ENCODE measurements around the gene FAM222A. TPM values are rescaled to one million over a fixed set of nuclear protein-coding genes. Genes with fewer than 3 reads are reported as not detected.
A peak's percentile ranks its signal among the peaks of the same experiment; 100 is the strongest.

FAM222A gene
- total RNA-seq, 1 experiment from 2014 or later = 18.0 TPM

GRCh38 chr12:109670731-109671130 is 42.9 kb upstream of the FAM222A start:
- no peaks in the 10 kb centered on the region for H3K9me3 ChIP-seq
- Mint-ChIP-seq H3K9me3 (ENCODE audit: unreplicated experiment) (no peaks in the 10 kb centered on the region), H3K4me3 (ENCODE audit: unreplicated experiment) (no peak overlapping the region), H3K27me3 (ENCODE audit: insufficient read depth, unreplicated experiment) (no peaks in the 10 kb centered on the region), H3K4me1 (ENCODE audit: low read depth, unreplicated experiment) (no peaks in the 10 kb centered on the region), H3K36me3 (ENCODE audit: insufficient read depth, unreplicated experiment) (no peaks in the 10 kb centered on the region), H3K27ac (ENCODE audit: unreplicated experiment) (no peak overlapping the region)
- H3K36me3 ChIP-seq (ENCODE audit: control insufficient read depth, insufficient read depth, low read length) = no peaks in the 10 kb centered on the region
- no peak for TF ChIP-seq CTCF (IDR thresholded peaks at IDR 0.05; ENCODE audit: insufficient read depth in 1 of 2, low read depth in 1 of 2, low read length in 1 of 2, severe bottlenecking in 1 of 2, unreplicated experiment in 1 of 2)
- intact Hi-C loops (cut with micrococcal nuclease; ENCODE audit: unreplicated experiment) = no loop called here
- no peak overlapping the region for H3K4me3 ChIP-seq (ENCODE audit: low read depth, low read length)
- BruUV-seq (replicated peaks) = no TSS peak
- CTCF ChIA-PET = no interaction called here
- POLR2A ChIA-PET = no interaction called here
- H3K4me1 ChIP-seq = no peaks in the 10 kb centered on the region
- DNase-seq = no peak
- H3K27me3 ChIP-seq (replicated peaks; ENCODE audit: control insufficient read depth, insufficient read depth, low read length) = no peaks in the 10 kb centered on the region

- ChIA-PET POLR2A (no interaction called here), CTCF (no interaction called here)
- Histone ChIP-seq H3K36me3 (ENCODE audit: control insufficient read depth, insufficient read depth, low read length) (no peaks in the 10 kb centered on the region), H3K27me3 (replicated peaks; ENCODE audit: control insufficient read depth, insufficient read depth, low read length) (no peaks in the 10 kb centered on the region), H3K4me3 (ENCODE audit: low read depth, low read length) (no peak overlapping the region), H3K4me1 (no peaks in the 10 kb centered on the region), H3K9me3 (no peaks in the 10 kb centered on the region)
- Mint-ChIP-seq H3K27ac (ENCODE audit: unreplicated experiment) (no peak overlapping the region), H3K4me3 (ENCODE audit: unreplicated experiment) (no peak overlapping the region), H3K36me3 (ENCODE audit: insufficient read depth, unreplicated experiment) (no peaks in the 10 kb centered on the region), H3K27me3 (ENCODE audit: insufficient read depth, unreplicated experiment) (no peaks in the 10 kb centered on the region), H3K9me3 (ENCODE audit: unreplicated experiment) (no peaks in the 10 kb centered on the region), H3K4me1 (ENCODE audit: low read depth, unreplicated experiment) (no peaks in the 10 kb centered on the region)
- no peak for TF ChIP-seq CTCF (IDR thresholded peaks at IDR 0.05; ENCODE audit: insufficient read depth in 1 of 2, low read depth in 1 of 2, low read length in 1 of 2, severe bottlenecking in 1 of 2, unreplicated experiment in 1 of 2)
- intact Hi-C loops (cut with micrococcal nuclease; ENCODE audit: unreplicated experiment) = no loop called here
- BruUV-seq (replicated peaks) = no TSS peak
- no peak for DNase-seq
Observed at GRCh38 chr12:109671502-109671901, 42.1 kb upstream of the FAM222A start.

GRCh38 chr12:109673379-109673778 is 40.2 kb upstream of the FAM222A start:
- intact Hi-C loops (cut with micrococcal nuclease; ENCODE audit: unreplicated experiment) = no loop called here
- H3K4me3 ChIP-seq (ENCODE audit: low read depth, low read length) = no peak overlapping the region
- no TSS peak for BruUV-seq (replicated peaks)
- H3K4me1 ChIP-seq = 0 out of 2 replicates have a peak, but pooled peaks cover under 1% of the 10 kb centered on the region
- peak overlapping the region; percentile 46 for H3K27ac Mint-ChIP-seq (ENCODE audit: unreplicated experiment)
- ChIA-PET CTCF (no interaction called here), POLR2A (no interaction called here)
- H3K27me3 ChIP-seq (replicated peaks; ENCODE audit: control insufficient read depth, insufficient read depth, low read length) = no peaks in the 10 kb centered on the region
- no peaks in the 10 kb centered on the region for H3K27me3 Mint-ChIP-seq (ENCODE audit: insufficient read depth, unreplicated experiment)
- no peak overlapping the region for H3K4me3 Mint-ChIP-seq (ENCODE audit: unreplicated experiment)
- no peak for TF ChIP-seq CTCF (IDR thresholded peaks at IDR 0.05; ENCODE audit: insufficient read depth in 1 of 2, low read depth in 1 of 2, low read length in 1 of 2, severe bottlenecking in 1 of 2, unreplicated experiment in 1 of 2)
- no peaks in the 10 kb centered on the region for H3K36me3 Mint-ChIP-seq (ENCODE audit: insufficient read depth, unreplicated experiment)
- H3K9me3 Mint-ChIP-seq (ENCODE audit: unreplicated experiment) = no peaks in the 10 kb centered on the region
- no peaks in the 10 kb centered on the region for H3K4me1 Mint-ChIP-seq (ENCODE audit: low read depth, unreplicated experiment)
- no peak for DNase-seq
- no peaks in the 10 kb centered on the region for H3K9me3 ChIP-seq
- no peaks in the 10 kb centered on the region for H3K36me3 ChIP-seq (ENCODE audit: control insufficient read depth, insufficient read depth, low read length)

Measured in Caco-2 (cell line).